Ishikawa (cell line): ENCODE measurements around the gene SLC38A5.

Experiments used
- CEBPB ChIP-seq: IDR thresholded peaks from 2 replicates; pipeline ENCODE4 v1.6.1; 2012
- CREB1 ChIP-seq: IDR thresholded peaks from 2 replicates; pipeline ENCODE4 v1.6.1; 2012; ENCODE audit warnings: low read depth
- EGR1 ChIP-seq: IDR thresholded peaks from 2 replicates; pipeline ENCODE4 v1.6.1; 2012
- EP300 ChIP-seq: IDR thresholded peaks from 2 replicates; pipeline ENCODE4 v1.6.1; 2012; ENCODE audit warnings: borderline replicate concordance
- FOXM1 ChIP-seq: IDR thresholded peaks from 2 replicates; pipeline ENCODE4 v1.6.1; 2012; ENCODE audit warnings: low read depth, borderline replicate concordance
- NFIC ChIP-seq: IDR thresholded peaks from 2 replicates; pipeline ENCODE4 v1.6.1; 2012
- RAD21 ChIP-seq: IDR thresholded peaks from 2 replicates; pipeline ENCODE4 v1.6.1; 2012; ENCODE audit warnings: low read depth
- TAF1 ChIP-seq: IDR thresholded peaks from 2 replicates; pipeline ENCODE4 v1.6.1; 2012; ENCODE audit warnings: low read depth, mild to moderate bottlenecking
- TCF12 ChIP-seq: IDR thresholded peaks from 2 replicates; pipeline ENCODE4 v1.6.1; 2012; ENCODE audit warnings: low read depth
- TEAD4 ChIP-seq: IDR thresholded peaks from 2 replicates; pipeline ENCODE4 v1.6.1; 2012
- YY1 ChIP-seq: IDR thresholded peaks from 2 replicates; pipeline ENCODE4 v1.6.1; 2012; ENCODE audit warnings: low read depth
- ZBTB7A ChIP-seq: IDR thresholded peaks from 2 replicates; pipeline ENCODE4 v1.6.1; 2012; ENCODE audit warnings: low read depth
- TF ChIP-seq, protein P1 (sequence below): IDR thresholded peaks from 2 replicates; pipeline ENCODE4 v1.6.1; 2012
- TF ChIP-seq, protein P2 (sequence below): IDR thresholded peaks from 2 replicates; pipeline ENCODE4 v1.6.1; 2012; ENCODE audit warnings: low read depth, mild to moderate bottlenecking

- no peak for TF ChIP-seq RAD21
- no peak for TF ChIP-seq CEBPB
- TF ChIP-seq, protein P1, sequence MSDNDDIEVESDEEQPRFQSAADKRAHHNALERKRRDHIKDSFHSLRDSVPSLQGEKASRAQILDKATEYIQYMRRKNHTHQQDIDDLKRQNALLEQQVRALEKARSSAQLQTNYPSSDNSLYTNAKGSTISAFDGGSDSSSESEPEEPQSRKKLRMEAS, result no peak
- TF ChIP-seq YY1, result no peak
- TF ChIP-seq EP300, result no peak
- TF ChIP-seq CREB1, result no peak
- no peak for TF ChIP-seq TAF1
- TF ChIP-seq, protein P2, sequence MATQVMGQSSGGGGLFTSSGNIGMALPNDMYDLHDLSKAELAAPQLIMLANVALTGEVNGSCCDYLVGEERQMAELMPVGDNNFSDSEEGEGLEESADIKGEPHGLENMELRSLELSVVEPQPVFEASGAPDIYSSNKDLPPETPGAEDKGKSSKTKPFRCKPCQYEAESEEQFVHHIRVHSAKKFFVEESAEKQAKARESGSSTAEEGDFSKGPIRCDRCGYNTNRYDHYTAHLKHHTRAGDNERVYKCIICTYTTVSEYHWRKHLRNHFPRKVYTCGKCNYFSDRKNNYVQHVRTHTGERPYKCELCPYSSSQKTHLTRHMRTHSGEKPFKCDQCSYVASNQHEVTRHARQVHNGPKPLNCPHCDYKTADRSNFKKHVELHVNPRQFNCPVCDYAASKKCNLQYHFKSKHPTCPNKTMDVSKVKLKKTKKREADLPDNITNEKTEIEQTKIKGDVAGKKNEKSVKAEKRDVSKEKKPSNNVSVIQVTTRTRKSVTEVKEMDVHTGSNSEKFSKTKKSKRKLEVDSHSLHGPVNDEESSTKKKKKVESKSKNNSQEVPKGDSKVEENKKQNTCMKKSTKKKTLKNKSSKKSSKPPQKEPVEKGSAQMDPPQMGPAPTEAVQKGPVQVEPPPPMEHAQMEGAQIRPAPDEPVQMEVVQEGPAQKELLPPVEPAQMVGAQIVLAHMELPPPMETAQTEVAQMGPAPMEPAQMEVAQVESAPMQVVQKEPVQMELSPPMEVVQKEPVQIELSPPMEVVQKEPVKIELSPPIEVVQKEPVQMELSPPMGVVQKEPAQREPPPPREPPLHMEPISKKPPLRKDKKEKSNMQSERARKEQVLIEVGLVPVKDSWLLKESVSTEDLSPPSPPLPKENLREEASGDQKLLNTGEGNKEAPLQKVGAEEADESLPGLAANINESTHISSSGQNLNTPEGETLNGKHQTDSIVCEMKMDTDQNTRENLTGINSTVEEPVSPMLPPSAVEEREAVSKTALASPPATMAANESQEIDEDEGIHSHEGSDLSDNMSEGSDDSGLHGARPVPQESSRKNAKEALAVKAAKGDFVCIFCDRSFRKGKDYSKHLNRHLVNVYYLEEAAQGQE, result no peak
- no peak for TF ChIP-seq ZBTB7A
- TF ChIP-seq TEAD4, result no peak
- TF ChIP-seq FOXM1, result no peak
- TF ChIP-seq NFIC, result no peak
- TF ChIP-seq EGR1, result no peak
- TF ChIP-seq TCF12, result no peak
These were observed 39.6 kb upstream of the SLC38A5 start for GRCh38 chrX:48509619-48510018.
